Calu3 (cell line): ENCODE measurements around the gene CCL20. TPM values are rescaled to one million over a fixed set of nuclear protein-coding genes. Genes with fewer than 3 reads are reported as not detected.

ENCODE experiments used
- BruUV-seq: library from RNA; stranded (reverse); fragments of 400-500 nt; replicated peaks from 2 replicates; lab custom pipeline; 2021; lab: Mats Ljungman, UMichigan
- CTCF ChIA-PET: fragments of 300-600 bp; sonication (Branson Sonifier 250); formaldehyde crosslinking; loops from one replicate; lab custom pipeline; 2022; ENCODE audit warnings: antibody characterized with exemption; lab: Charles Lee
- DNase-seq: peaks from one replicate; pipeline ENCODE4 v3.0.0; 2022
- H3K27ac Mint-ChIP-seq: one replicate; pipeline ENCODE4 v1.8.0; 2022; ENCODE audit warnings: mixed read lengths; ENCODE audit not compliant: unreplicated experiment
- H3K27me3 Mint-ChIP-seq: one replicate; pipeline ENCODE4 v1.8.0; 2022; ENCODE audit warnings: mixed read lengths; ENCODE audit not compliant: unreplicated experiment
- H3K36me3 Mint-ChIP-seq: one replicate; pipeline ENCODE4 v1.8.0; 2022; ENCODE audit warnings: mild to moderate bottlenecking, moderate library complexity, mixed read lengths; ENCODE audit not compliant: insufficient read depth, unreplicated experiment
- H3K4me1 Mint-ChIP-seq: one replicate; pipeline ENCODE4 v1.8.0; 2022; ENCODE audit warnings: mild to moderate bottlenecking, low read depth, mixed read lengths; ENCODE audit not compliant: unreplicated experiment
- H3K4me3 Mint-ChIP-seq: one replicate; pipeline ENCODE4 v1.8.0; 2022; ENCODE audit warnings: mild to moderate bottlenecking, low read depth, moderate library complexity, mixed read lengths; ENCODE audit not compliant: unreplicated experiment
- H3K9me3 Mint-ChIP-seq: one replicate; pipeline ENCODE4 v1.8.0; 2022; ENCODE audit warnings: low read depth, mixed read lengths; ENCODE audit not compliant: unreplicated experiment
- intact Hi-C: fragments of 100-400 bp; cut with micrococcal nuclease; formaldehyde crosslinking; loops from one replicate; pipeline ENCODE4 v1.10.0; 2022; ENCODE audit not compliant: unreplicated experiment
- total RNA-seq: library from RNA; stranded (reverse); gene quantifications from 2 replicates; pipeline ENCODE4 v1.2.3, GENCODE V29; 2022
- TF ChIP-seq, protein P1 (sequence below): fragments of 200-600 bp; IDR thresholded peaks from one replicate; pipeline ENCODE4 v1.8.0; 2022; ENCODE audit warnings: antibody characterized with exemption; ENCODE audit not compliant: unreplicated experiment

Gene CCL20
- total RNA-seq, 1 experiment from 2014 or later: 39.9 TPM

DNA sequence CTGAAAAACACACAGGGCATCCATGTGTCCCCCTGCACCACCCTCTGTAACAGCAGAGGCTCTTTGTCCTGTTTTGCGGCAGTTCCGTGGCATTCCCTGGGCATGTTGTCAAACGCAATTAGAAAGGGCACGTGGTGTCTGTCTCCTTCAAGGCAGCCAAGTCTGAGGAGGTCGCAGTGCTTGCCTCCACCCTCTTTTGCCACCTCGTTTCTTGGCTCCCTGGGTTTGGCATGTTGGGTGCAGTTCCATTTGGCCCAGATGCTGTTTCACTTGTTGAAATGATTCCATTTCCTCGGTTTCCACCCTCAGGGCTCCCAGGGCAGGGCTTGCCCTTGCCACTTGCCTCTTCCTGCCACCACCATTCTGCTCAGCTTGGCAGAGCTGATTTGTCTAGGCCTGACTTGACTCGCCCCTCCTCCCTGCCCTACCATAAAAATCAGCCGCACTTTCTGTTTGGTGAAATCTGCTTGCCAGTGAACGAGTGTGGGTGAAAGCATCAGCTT lies 12.4 kb downstream of the CCL20 start:
- intact Hi-C loops: no loop called here
- Mint-ChIP-seq H3K9me3 (no peaks in the 10 kb centered on the region), H3K4me1 (peaks cover 37% of the 10 kb centered on the region), H3K27ac (no peak overlapping the region), H3K36me3 (peaks cover 6% of the 10 kb centered on the region), H3K4me3 (no peak overlapping the region), H3K27me3 (peaks cover 28% of the 10 kb centered on the region)
- TF ChIP-seq, protein P1, sequence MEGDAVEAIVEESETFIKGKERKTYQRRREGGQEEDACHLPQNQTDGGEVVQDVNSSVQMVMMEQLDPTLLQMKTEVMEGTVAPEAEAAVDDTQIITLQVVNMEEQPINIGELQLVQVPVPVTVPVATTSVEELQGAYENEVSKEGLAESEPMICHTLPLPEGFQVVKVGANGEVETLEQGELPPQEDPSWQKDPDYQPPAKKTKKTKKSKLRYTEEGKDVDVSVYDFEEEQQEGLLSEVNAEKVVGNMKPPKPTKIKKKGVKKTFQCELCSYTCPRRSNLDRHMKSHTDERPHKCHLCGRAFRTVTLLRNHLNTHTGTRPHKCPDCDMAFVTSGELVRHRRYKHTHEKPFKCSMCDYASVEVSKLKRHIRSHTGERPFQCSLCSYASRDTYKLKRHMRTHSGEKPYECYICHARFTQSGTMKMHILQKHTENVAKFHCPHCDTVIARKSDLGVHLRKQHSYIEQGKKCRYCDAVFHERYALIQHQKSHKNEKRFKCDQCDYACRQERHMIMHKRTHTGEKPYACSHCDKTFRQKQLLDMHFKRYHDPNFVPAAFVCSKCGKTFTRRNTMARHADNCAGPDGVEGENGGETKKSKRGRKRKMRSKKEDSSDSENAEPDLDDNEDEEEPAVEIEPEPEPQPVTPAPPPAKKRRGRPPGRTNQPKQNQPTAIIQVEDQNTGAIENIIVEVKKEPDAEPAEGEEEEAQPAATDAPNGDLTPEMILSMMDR: no peak
- DNase-seq: no peak
- BruUV-seq: no TSS peak
- CTCF ChIA-PET: no interaction called here

DNA sequence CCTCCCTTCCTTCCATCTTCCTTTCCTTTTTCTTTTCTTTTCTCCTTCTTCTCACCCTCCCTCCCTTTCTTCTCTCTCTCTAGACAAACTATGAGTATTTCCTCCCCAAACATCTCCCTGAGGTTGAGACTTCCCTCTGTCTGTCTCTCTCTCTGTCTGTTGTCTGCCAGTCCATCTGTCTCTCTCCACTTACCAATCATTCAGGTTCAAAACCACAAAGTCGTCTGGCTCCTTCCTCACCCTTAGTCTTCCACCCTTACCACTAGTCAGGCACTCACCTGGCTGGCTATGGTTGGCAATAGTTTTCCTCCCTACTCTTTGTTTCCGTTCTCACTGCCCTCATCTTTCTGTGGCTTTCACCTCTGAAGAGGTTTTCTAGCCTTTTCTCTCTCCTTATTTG lies 12.9 kb downstream of the CCL20 start:
- Mint-ChIP-seq H3K27ac (no peak overlapping the region), H3K4me3 (no peak overlapping the region), H3K36me3 (peaks cover 6% of the 10 kb centered on the region)

DNA sequence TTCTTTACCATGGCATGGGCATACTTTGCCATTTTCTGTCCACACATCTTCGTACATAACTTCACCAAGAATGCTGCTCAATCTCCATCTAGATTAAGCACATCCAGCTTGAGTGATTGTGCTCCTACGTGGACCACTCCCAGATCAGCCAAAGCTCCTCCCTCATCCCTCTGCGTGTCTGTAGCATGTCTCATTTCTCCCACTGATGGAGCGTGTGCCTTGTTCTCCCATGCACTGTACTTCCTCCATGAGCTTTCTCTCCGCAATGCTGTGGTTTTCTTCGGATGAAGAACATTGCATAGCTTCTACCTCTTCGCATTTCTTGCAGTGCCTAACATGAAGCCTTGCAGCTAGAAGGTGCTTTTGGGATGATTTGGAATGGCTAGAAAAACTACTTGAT lies 13.5 kb downstream of the CCL20 start:
- H3K4me3 Mint-ChIP-seq: no peak overlapping the region
- BruUV-seq: no TSS peak
- H3K36me3 Mint-ChIP-seq: peaks cover 5% of the 10 kb centered on the region
- DNase-seq: no peak
- no peaks in the 10 kb centered on the region for H3K9me3 Mint-ChIP-seq
- intact Hi-C loops: no loop called here
- no peak overlapping the region for H3K27ac Mint-ChIP-seq
- H3K27me3 Mint-ChIP-seq: peaks cover 28% of the 10 kb centered on the region
- CTCF ChIA-PET: no interaction called here
- peaks cover 26% of the 10 kb centered on the region for H3K4me1 Mint-ChIP-seq
- TF ChIP-seq, protein P1: no peak

More for the DNA sequence above, 12.9 kb downstream of the CCL20 start:
- Mint-ChIP-seq H3K9me3 (no peaks in the 10 kb centered on the region), H3K27me3 (peaks cover 28% of the 10 kb centered on the region), H3K4me1 (peaks cover 32% of the 10 kb centered on the region)
- intact Hi-C loops: no loop called here
- TF ChIP-seq, protein P1: no peak
- CTCF ChIA-PET: no interaction called here
- no peak for DNase-seq
- BruUV-seq: no TSS peak

DNA sequence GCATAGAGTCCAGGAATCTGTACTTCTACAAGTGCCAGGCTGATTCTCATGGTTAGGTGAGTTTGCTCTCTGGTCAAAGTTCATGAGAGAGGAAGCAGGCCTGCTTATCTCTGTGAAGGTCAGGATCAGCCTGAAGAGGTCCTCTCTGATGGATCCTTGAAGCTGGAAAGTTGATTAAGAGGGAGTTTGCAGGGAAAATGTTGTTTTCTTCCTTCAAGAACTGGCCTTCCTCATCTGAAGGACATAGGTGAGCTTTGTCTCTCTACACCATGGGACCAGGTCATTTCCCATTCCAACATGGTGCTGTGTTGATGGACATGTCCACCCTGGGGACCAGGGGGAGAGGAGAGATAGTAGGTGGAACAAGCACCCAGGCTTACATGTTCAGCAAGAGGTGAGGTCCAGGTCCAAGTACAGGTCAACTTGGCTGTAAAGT lies 14.9 kb downstream of the CCL20 start:
- peaks cover 15% of the 10 kb centered on the region for H3K4me1 Mint-ChIP-seq
- H3K27me3 Mint-ChIP-seq: peaks cover 17% of the 10 kb centered on the region
- intact Hi-C loops: no loop called here
- no peaks in the 10 kb centered on the region for H3K36me3 Mint-ChIP-seq
- H3K4me3 Mint-ChIP-seq: no peak overlapping the region
- CTCF ChIA-PET: no interaction called here
- H3K27ac Mint-ChIP-seq: no peak overlapping the region
- no peak for DNase-seq
- no peaks in the 10 kb centered on the region for H3K9me3 Mint-ChIP-seq
- BruUV-seq: no TSS peak
- TF ChIP-seq, protein P1: no peak
